ENCODE measurements around the gene CEP128.
"Not testable (repeated sequence)": the region's sequence is repeated elsewhere in the genome, so short reads cannot be mapped to it uniquely, and the experiment has no call there.

CEP128 gene

GRCh38 chr14:80954687-80955299 is 13.3 kb upstream of the CEP128 start (continued):
- no peak for TF ChIP-seq ZNF26 (tag by site-specific recombination; IDR thresholded peaks at IDR 0.05)
- peak; percentile 75 for TF ChIP-seq PRDM10 (tag by site-specific recombination; IDR thresholded peaks at IDR 0.05)
- TF ChIP-seq REST (tag by site-specific recombination; IDR thresholded peaks at IDR 0.05): peak; percentile 64; the same call in 1 of the 2 replicates
- peak; percentile 31; the same call in 1 of the 2 replicates for TF ChIP-seq IKZF3 (tag by site-specific recombination; IDR thresholded peaks at IDR 0.05)
- no peak for TF ChIP-seq ZNF18 (tag by site-specific recombination; IDR thresholded peaks at IDR 0.05)
- no peak for TF ChIP-seq ZNF660 (tag by site-specific recombination; IDR thresholded peaks at IDR 0.05)
- TF ChIP-seq ZNF561 (tag by site-specific recombination; IDR thresholded peaks at IDR 0.05; ENCODE audit: borderline replicate concordance): no peak
- TF ChIP-seq, protein P1, sequence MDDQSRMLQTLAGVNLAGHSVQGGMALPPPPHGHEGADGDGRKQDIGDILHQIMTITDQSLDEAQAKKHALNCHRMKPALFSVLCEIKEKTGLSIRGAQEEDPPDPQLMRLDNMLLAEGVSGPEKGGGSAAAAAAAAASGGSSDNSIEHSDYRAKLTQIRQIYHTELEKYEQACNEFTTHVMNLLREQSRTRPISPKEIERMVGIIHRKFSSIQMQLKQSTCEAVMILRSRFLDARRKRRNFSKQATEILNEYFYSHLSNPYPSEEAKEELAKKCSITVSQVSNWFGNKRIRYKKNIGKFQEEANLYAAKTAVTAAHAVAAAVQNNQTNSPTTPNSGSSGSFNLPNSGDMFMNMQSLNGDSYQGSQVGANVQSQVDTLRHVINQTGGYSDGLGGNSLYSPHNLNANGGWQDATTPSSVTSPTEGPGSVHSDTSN (CRISPR knock-in tag; IDR thresholded peaks at IDR 0.05): no peak
- TF ChIP-seq GLIS1 (tag by site-specific recombination; IDR thresholded peaks at IDR 0.05): 0 out of 2 replicates have a peak, but pooled peaks have one; percentile 10
- no peak for TF ChIP-seq ZFP3 (tag by site-specific recombination; IDR thresholded peaks at IDR 0.05; ENCODE audit: low read depth)
- no peak for TF ChIP-seq KLF1 (tag by site-specific recombination; IDR thresholded peaks at IDR 0.05)

DNA sequence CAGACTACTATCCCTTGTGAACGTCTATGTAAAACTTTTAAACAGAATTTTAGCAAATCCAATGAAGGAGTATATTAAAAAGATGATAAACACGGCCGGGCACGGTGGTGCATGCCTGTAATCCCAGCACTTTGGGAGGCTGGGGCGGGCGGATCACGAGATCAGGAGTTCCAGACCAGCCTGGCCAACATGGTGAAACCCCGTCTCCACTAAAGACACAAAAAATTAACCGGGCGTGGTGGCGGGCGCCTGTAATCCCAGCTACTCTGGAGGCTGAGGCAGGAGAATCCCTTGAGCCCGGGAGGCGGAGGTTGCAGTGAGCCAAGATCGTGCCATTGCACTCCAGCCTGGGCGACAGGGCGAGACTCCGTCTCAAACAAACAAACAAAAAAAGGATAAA is 11.7 kb upstream of the CEP128 start:
- H3K27ac ChIP-seq (ENCODE audit: extremely low read depth, low read depth, low read length); H3K4me3 ChIP-seq (ENCODE audit: low read depth, low read length); H3K36me3 ChIP-seq (ENCODE audit: control insufficient read depth in 2 of 2, insufficient read depth in 1 of 2, low read length in 2 of 2); H3K4me1 ChIP-seq (ENCODE audit: control insufficient read depth, insufficient read depth, low read length); H3K9me3 ChIP-seq (ENCODE audit: control insufficient read depth, insufficient read depth, low read depth, low read length); POLR2A ChIA-PET: not testable (repeated sequence)
- CTCF ChIA-PET: interaction anchor here (5.3 kb wide), 1 partner anchor 34 kb away, joined by 41 read pairs; no protein-coding TSS in a partner anchor

Data from HEK293 (cell line).